BLaER1 (cell line): ENCODE measurements around the gene TIMM44.

Experiments used
- H3K27ac ChIP-seq: shearing (Covaris generic); formaldehyde crosslinking; 2 replicates; pipeline ENCODE4 v1.8.1; 2022
- H3K27me3 ChIP-seq: shearing (Covaris generic); formaldehyde crosslinking; 2 replicates; pipeline ENCODE4 v1.8.1; 2022
- H3K36me3 ChIP-seq: shearing (Covaris generic); formaldehyde crosslinking; 2 replicates; pipeline ENCODE4 v1.8.1; 2022
- H3K4me1 ChIP-seq: shearing (Covaris generic); formaldehyde crosslinking; 2 replicates; pipeline ENCODE4 v1.8.1; 2022
- H3K4me2 ChIP-seq: shearing (Covaris generic); formaldehyde crosslinking; 2 replicates; pipeline ENCODE4 v1.8.1; 2022
- H3K4me3 ChIP-seq: shearing (Covaris generic); formaldehyde crosslinking; 2 replicates; pipeline ENCODE4 v1.8.1; 2022
- H3K9ac ChIP-seq: shearing (Covaris generic); formaldehyde crosslinking; 2 replicates; pipeline ENCODE4 v1.8.1; 2022
- H3K9me3 ChIP-seq: shearing (Covaris generic); formaldehyde crosslinking; 2 replicates; pipeline ENCODE4 v1.8.1; 2022
- H4K20me1 ChIP-seq: shearing (Covaris generic); formaldehyde crosslinking; 2 replicates; pipeline ENCODE4 v1.8.1; 2022
- Cebpa-rat ChIP-seq: shearing (Covaris generic); IDR thresholded peaks from 2 replicates; pipeline ENCODE4 v1.8.1; 2022

TIMM44 gene

DNA sequence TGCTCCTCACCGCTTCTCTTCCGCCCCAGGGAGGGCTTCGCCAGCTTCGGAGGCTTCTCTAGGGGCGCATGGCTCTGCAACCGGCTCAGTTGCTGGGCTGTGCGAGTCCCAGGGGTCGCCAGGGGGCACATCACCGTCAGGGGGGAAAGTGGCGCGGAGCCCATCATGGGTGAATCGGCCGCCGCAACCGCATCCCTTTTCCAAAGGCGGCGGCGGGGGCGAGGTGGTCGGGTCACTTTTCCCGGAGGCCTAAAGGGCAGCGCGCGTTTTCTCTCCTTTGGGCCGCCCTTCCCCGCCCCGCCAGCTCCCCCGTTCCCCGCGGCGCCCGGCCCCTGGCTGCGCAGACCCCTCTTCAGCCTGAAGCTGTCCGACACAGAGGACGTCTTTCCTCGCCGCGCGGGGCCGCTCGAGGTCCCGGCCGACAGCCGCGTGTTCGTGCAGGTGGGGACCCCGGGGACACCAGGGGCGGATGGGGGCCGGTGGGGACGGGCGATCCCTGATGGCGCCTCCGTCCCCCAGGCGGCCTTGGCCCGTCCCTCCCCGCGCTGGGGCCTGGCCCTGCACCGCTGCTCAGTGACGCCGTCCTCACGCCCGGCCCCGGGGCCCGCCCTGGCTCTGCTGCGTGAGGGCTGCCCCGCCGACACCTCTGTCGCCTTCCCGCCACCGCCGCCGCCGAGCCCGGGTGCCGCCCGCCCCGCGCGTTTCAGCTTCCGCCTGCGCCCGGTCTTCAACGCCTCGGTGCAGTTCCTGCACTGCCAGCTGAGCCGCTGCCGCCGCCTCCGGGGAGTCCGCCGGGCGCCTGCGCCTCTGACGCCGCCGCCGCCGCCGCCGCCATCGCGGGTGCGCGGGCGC is 27.1 kb downstream of the TIMM44 start:
- Histone ChIP-seq H3K4me2 (peak overlapping the region; percentile 94), H4K20me1 (peaks cover 90% of the 10 kb centered on the region), H3K27ac (no peak overlapping the region), H3K9ac (peak overlapping the region; percentile 55), H3K4me1 (peaks cover 71% of the 10 kb centered on the region), H3K27me3 (peaks cover 70% of the 10 kb centered on the region), H3K9me3 (no peaks in the 10 kb centered on the region), H3K4me3 (peak overlapping the region; percentile 65), H3K36me3 (peaks cover 14% of the 10 kb centered on the region)
- no peak for TF ChIP-seq Cebpa-rat

- 0 out of 2 replicates have a peak overlapping the region, but pooled peaks have one; percentile 55 for H3K9ac ChIP-seq
- H3K4me1 ChIP-seq, result peaks cover 75% of the 10 kb centered on the region
- H3K27me3 ChIP-seq, result peaks cover 70% of the 10 kb centered on the region
- TF ChIP-seq Cebpa-rat, result no peak
- H3K4me3 ChIP-seq, result peak overlapping the region; percentile 65
- H3K36me3 ChIP-seq, result peaks cover 22% of the 10 kb centered on the region
- H3K9me3 ChIP-seq, result no peaks in the 10 kb centered on the region
- no peak overlapping the region for H3K27ac ChIP-seq
- H3K4me2 ChIP-seq, result peak overlapping the region; percentile 94
- peaks cover 93% of the 10 kb centered on the region for H4K20me1 ChIP-seq
These were observed 28.0 kb downstream of the TIMM44 start for GRCh38 chr19:7915250-7916102.

- Histone ChIP-seq H3K4me3 (peak within 1 kb of the TSS; percentile 65; the same call in 1 of the 2 replicates), H3K9ac (no peak within 1 kb of the TSS), H3K27ac (no peak within 1 kb of the TSS), H3K9me3 (no peaks in the 10 kb centered on the region), H3K27me3 (peaks cover 66% of the 10 kb centered on the region), H3K4me1 (peaks cover 80% of the 10 kb centered on the region), H4K20me1 (peaks cover 99% of the 10 kb centered on the region), H3K4me2 (peak within 1 kb of the TSS; percentile 94), H3K36me3 (peaks cover 30% of the 10 kb centered on the region)
- TF ChIP-seq Cebpa-rat, result no peak
These were observed 28.8 kb downstream of the TIMM44 start, which contains the start of gene TGFBR3L for GRCh38 chr19:7914598-7915045. Gene TGFBR3L (plus strand): TSS chr19:7914830.

DNA sequence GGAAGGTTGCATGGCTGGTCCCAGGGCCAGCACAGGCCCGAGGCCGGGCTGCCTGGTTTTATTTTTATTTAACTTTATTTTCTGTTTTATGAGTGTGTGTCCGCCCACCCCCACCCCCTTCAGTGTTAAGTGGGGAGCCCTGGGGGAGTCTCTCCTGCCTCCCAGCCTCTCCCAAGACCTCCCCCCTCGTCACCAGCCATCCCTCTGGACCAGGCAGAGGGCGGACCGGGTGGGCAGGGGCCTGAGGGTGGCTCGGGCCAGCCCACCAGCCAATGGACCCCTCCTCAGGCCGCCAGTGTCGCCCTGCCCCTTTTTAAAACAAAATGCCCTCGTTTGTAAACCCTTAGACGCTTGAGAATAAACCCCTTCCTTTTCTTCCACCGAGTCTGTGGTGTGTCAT is 29.4 kb downstream of the TIMM44 start:
- no peak for TF ChIP-seq Cebpa-rat
- H3K4me1 ChIP-seq, result peaks cover 80% of the 10 kb centered on the region
- peaks cover 99% of the 10 kb centered on the region for H4K20me1 ChIP-seq
- H3K27ac ChIP-seq, result no peak overlapping the region
- no peak overlapping the region for H3K9ac ChIP-seq
- no peak overlapping the region for H3K4me3 ChIP-seq
- peaks cover 61% of the 10 kb centered on the region for H3K27me3 ChIP-seq
- H3K9me3 ChIP-seq, result no peaks in the 10 kb centered on the region
- H3K36me3 ChIP-seq, result peaks cover 34% of the 10 kb centered on the region
- H3K4me2 ChIP-seq, result no peak overlapping the region

DNA sequence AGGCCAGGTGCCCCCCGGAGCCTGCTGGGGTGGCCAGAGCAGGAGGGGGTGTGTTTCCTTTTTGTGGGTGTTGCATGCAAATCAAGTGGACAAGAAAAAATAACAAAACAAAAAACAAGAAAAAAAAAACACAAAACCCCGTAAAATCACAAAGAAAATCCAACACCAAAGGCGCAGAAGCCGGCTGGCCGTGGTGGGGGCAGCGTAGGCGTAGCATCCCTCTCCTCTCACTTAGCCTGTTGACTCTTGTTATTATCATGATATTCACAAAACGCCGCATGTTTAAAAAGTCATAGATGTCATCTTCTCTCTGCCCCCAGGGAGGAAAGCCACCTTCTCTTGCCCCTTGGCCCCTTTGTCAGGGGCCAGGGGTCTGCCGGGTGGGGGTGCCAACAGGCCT is 29.8 kb downstream of the TIMM44 start:
- Histone ChIP-seq H3K27ac (no peak overlapping the region), H3K4me1 (peaks cover 80% of the 10 kb centered on the region), H3K9ac (no peak overlapping the region), H3K36me3 (peaks cover 38% of the 10 kb centered on the region), H3K4me3 (no peak overlapping the region), H3K4me2 (peak overlapping the region; percentile 98; the same call in 1 of the 2 replicates), H3K27me3 (peaks cover 56% of the 10 kb centered on the region), H4K20me1 (peaks cover 99% of the 10 kb centered on the region), H3K9me3 (no peaks in the 10 kb centered on the region)
- TF ChIP-seq Cebpa-rat, result no peak

- Histone ChIP-seq H3K9ac (peak overlapping the region; percentile 19; the same call in 1 of the 2 replicates), H3K4me3 (peak overlapping the region; percentile 41; the same call in 1 of the 2 replicates), H4K20me1 (peaks cover 99% of the 10 kb centered on the region), H3K4me2 (peak overlapping the region; percentile 98), H3K36me3 (peaks cover 44% of the 10 kb centered on the region), H3K4me1 (peaks cover 83% of the 10 kb centered on the region), H3K27ac (peak overlapping the region; percentile 26; the same call in 1 of the 2 replicates), H3K27me3 (peaks cover 49% of the 10 kb centered on the region), H3K9me3 (no peaks in the 10 kb centered on the region)
- no peak for TF ChIP-seq Cebpa-rat
These were observed 30.5 kb downstream of the TIMM44 start for GRCh38 chr19:7912697-7913564.

DNA sequence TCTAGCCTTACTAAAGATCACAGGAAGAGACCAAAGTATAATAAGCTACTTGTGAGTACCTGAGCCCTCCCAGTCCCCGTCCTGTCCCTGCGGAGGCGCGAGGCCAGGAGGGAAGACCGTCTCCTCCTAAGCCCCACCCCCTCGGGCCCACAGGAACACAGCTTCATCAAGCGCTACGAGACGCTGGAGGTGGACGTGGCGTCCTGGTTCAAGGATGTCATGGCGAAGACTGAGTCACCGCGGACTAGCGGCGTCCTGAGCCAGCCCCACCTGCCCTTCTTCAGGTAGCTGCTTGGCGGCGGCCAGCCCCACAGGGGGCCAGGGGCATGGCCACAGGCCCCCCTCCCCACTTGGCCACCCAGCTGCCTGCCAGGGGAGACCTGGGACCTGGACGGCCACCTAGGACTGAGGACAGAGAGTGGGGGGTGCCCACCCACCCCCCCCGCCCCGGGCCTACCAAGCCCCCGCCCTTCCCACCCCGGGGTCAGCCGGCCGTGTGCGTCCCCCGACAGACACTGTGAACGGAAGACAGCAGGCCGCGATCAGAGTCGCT is 31.2 kb downstream of the TIMM44 start:
- H3K27ac ChIP-seq, result no peak overlapping the region
- H3K4me2 ChIP-seq, result peak overlapping the region; percentile 98
- peaks cover 99% of the 10 kb centered on the region for H4K20me1 ChIP-seq
- peaks cover 42% of the 10 kb centered on the region for H3K27me3 ChIP-seq
- H3K9me3 ChIP-seq, result no peaks in the 10 kb centered on the region
- peaks cover 83% of the 10 kb centered on the region for H3K4me1 ChIP-seq
- no peak for TF ChIP-seq Cebpa-rat
- H3K36me3 ChIP-seq, result peaks cover 44% of the 10 kb centered on the region
- peak overlapping the region; percentile 41 for H3K4me3 ChIP-seq
- no peak overlapping the region for H3K9ac ChIP-seq

DNA sequence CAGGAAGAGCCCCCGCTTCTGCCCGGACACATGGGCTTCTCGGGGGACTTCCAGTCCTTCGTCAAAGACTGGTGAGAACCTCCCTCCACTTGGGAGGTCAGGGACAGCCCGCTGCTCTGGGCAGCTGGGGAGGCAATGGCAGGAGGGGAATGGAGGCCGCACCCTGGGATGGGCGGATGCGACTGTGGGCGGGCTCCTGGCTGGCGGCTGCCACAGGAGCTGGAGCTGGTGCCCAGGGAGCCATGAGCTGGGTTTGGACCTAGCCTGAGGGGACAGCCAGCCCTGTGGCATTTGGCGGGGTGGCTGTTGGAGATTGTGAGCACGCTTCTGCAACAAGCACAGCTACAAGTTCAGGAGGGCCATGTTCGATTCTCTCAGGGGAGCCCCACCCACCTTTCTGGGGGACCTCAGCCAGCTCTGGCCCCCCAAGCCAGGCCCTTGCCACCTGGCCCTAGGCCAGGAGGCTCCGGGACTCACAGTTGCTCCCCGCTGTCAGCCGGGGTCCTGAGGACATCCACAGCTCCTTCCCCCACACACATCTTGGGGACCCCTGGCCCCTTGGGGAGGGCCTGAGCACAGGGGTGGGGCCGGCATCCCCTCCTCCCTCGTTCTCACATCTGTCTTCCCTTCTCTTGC is 31.8 kb downstream of the TIMM44 start:
- no peak overlapping the region for H3K27ac ChIP-seq
- H3K9me3 ChIP-seq, result no peaks in the 10 kb centered on the region
- H3K4me3 ChIP-seq, result peak overlapping the region; percentile 31
- no peak for TF ChIP-seq Cebpa-rat
- peaks cover 83% of the 10 kb centered on the region for H3K4me1 ChIP-seq
- peaks cover 99% of the 10 kb centered on the region for H4K20me1 ChIP-seq
- H3K36me3 ChIP-seq, result peaks cover 45% of the 10 kb centered on the region
- H3K9ac ChIP-seq, result no peak overlapping the region
- peak overlapping the region; percentile 98 for H3K4me2 ChIP-seq
- H3K27me3 ChIP-seq, result peaks cover 36% of the 10 kb centered on the region
